ENCODE measurements around the gene ANKRD44.

Gene ANKRD44

DNA sequence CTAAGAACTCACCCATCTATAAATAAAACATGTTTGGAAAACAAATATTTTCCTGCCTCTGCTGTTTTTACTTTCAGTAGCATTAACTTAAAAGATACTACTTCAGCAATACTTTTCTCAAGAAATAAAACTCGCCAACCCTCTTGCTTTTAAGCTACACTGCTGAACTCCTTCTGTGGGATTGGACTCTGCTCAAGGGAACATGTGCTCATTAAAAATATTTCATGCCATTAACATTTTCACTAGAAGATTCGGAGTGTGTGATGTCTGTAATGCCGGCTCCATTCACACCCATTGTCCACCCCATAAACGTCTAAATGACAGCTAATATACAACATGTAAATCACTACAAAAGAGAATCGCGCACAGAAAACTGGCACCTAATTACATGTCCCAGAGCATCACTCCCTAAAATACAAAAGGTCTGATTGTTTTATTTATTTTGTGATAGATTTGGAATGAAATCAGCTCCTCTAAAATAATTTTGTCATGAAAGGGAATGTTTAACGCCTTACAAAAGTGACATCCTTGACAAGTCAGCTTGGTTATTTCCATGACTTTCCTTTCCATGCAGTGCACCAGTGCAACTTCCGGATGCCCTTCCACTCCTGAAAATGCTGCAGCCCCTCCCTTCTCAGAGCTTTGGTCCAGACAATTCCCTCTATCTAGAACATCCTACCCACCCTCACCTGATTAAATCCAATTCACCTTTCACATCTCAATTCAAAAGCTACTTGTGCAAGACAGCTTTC is 73.1 kb downstream of the ANKRD44 start:
- DNase-seq (ENCODE audit: low read depth, low spot score), result no peak
- H3K4me3 ChIP-seq (ENCODE audit: low read depth, low read length), result no peak overlapping the region
- no peak for TF ChIP-seq CTCF (IDR thresholded peaks at IDR 0.05; ENCODE audit: insufficient read depth, low read length, missing control alignments)
- CTCF ChIA-PET, result interaction anchor here (1.0 to 1.5 kb wide), 2 partner anchors 13 to 72 kb away, joined by 3 to 5 read pairs; no protein-coding TSS in a partner anchor
- POLR2A ChIA-PET, result no interaction called here

GRCh38 chr2:197236816-197237215 is 73.8 kb downstream of the ANKRD44 start:
- H3K4me3 ChIP-seq (ENCODE audit: low read depth, low read length), result no peak overlapping the region
- POLR2A ChIA-PET, result no interaction called here
- no peak for DNase-seq (ENCODE audit: low read depth, low spot score)
- CTCF ChIA-PET, result interaction anchor here (0.6 to 1.5 kb wide), 3 partner anchors 14 to 73 kb away, joined by 3 to 5 read pairs (median 3); no protein-coding TSS in a partner anchor
- TF ChIP-seq CTCF (IDR thresholded peaks at IDR 0.05; ENCODE audit: insufficient read depth, low read length, missing control alignments), result no peak

DNA sequence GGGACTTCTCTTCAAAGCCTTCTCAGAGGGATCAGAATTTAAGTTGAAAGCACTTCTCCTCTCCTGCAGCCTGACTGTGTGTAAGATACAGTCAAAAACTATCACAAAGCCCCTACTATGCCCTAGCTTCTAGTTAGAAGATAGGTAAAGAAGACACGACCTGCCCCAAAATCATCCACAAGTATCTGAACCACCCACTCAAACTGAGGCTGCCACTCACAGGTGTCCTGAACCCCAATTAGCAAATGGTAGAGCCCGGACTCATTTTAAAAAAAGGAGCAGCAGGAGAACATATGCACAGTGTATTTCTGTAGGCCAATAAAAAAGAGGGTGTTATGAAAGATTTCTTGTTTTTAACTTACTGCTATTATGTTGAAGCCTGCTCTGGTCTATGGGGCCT is 74.4 kb downstream of the ANKRD44 start:
- no peak overlapping the region for H3K4me3 ChIP-seq (ENCODE audit: low read depth, low read length)
- no peak for DNase-seq (ENCODE audit: low read depth, low spot score)
- CTCF ChIA-PET, result interaction anchor here (0.6 kb wide), 1 partner anchor 40 kb away, joined by 3 read pairs; no protein-coding TSS in a partner anchor
- POLR2A ChIA-PET, result no interaction called here
- no peak for TF ChIP-seq CTCF (IDR thresholded peaks at IDR 0.05; ENCODE audit: insufficient read depth, low read length, missing control alignments)

- TF ChIP-seq CTCF (IDR thresholded peaks at IDR 0.05; ENCODE audit: insufficient read depth, low read length, missing control alignments), result no peak
- CTCF ChIA-PET, result no interaction called here
- no peak overlapping the region for H3K4me3 ChIP-seq (ENCODE audit: low read depth, low read length)
- POLR2A ChIA-PET, result no interaction called here
- no peak for DNase-seq (ENCODE audit: low read depth, low spot score)
Measured at GRCh38 chr2:197235711-197236110, 74.9 kb downstream of the ANKRD44 start.

DNA sequence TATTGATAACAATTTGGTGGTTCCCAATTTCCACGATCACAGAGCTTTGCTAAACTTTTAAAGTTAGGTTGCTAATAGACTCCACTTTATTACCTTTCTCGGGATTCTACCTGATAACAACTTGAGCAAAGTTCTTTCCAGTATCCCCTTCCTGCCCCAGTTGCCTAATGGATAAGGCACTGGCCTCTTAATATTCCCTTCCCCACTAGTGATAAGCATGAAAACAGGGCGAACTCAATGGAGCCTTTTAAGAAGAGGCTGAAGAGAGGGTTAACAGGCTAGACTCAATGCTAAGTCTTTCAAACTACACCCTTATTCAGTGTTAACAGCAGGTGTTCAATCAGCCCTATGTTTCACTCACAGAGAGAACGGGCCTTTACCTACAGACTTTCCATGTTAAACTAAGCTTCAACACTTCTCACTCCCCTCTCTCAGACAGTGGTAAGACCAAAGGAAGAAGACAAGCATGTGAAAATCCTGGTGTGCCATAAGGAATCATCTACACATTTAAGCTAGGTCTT is 75.8 kb downstream of the ANKRD44 start:
- POLR2A ChIA-PET, result no interaction called here
- no peak for DNase-seq (ENCODE audit: low read depth, low spot score)
- no peak for TF ChIP-seq CTCF (IDR thresholded peaks at IDR 0.05; ENCODE audit: insufficient read depth, low read length, missing control alignments)
- CTCF ChIA-PET, result no interaction called here
- H3K4me3 ChIP-seq (ENCODE audit: low read depth, low read length), result no peak overlapping the region

DNA sequence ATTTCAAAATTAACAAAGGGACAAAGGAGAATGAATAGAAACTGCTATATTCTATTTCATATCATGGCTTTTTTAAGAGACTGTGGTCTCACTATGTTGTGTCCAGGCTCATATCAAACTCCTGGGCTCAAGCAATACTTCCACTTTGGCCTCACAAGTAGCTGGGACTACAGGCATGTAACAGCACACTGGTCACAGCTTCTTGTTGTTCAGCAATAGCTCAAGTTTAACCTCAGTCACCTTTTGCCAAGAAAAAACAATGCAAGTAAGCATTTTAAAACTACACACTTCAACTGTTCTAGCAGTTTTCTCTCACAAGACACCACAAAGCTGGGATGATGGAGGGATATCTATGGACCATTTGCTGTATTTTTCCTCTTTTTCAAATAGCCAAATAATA is 77.1 kb downstream of the ANKRD44 start:
- ChIA-PET POLR2A (no interaction called here), CTCF (no interaction called here)
- TF ChIP-seq CTCF (IDR thresholded peaks at IDR 0.05; ENCODE audit: insufficient read depth, low read length, missing control alignments), result no peak
- DNase-seq (ENCODE audit: low read depth, low spot score), result no peak
- H3K4me3 ChIP-seq (ENCODE audit: low read depth, low read length), result no peak overlapping the region

Measured in AG04449 (cell line).